H9 (cell line): ENCODE data around the gene DOK6. TPM values are rescaled to one million over a fixed set of nuclear protein-coding genes. Genes with fewer than 3 reads are reported as not detected.

Source experiments
- DNase-seq: peaks from one replicate; pipeline ENCODE4 v3.0.0-alpha.2; 2017
- H2AFZ ChIP-seq: one replicate; pipeline ENCODE4 v1.6.1; 2013; ENCODE audit warnings: mild to moderate bottlenecking, low read length, control low read depth, moderate library complexity
- H2AK5ac ChIP-seq: 2 replicates; pipeline ENCODE4 v1.6.1; 2013; ENCODE audit warnings: low read length, control low read depth, mixed read lengths; ENCODE audit not compliant: insufficient read length
- H2BK120ac ChIP-seq: one replicate; pipeline ENCODE4 v1.6.1; 2013; ENCODE audit warnings: low read depth, mild to moderate bottlenecking, low read length, control low read depth, inconsistent platforms; ENCODE audit not compliant: poor library complexity, severe bottlenecking
- H2BK12ac ChIP-seq: 2 replicates; pipeline ENCODE4 v1.6.1; 2013; ENCODE audit warnings: low read length, control low read depth, mixed read lengths, low read depth; ENCODE audit not compliant: insufficient read length
- H2BK15ac ChIP-seq: 2 replicates; pipeline ENCODE4 v1.6.1; 2013; ENCODE audit warnings: low read depth, low read length, control low read depth
- H2BK20ac ChIP-seq: one replicate; pipeline ENCODE4 v1.6.1; 2013; ENCODE audit warnings: low read depth, mild to moderate bottlenecking, low read length, control low read depth, inconsistent platforms; ENCODE audit not compliant: poor library complexity, severe bottlenecking
- H2BK5ac ChIP-seq: 2 replicates; pipeline ENCODE4 v1.6.1; 2013; ENCODE audit warnings: low read length, control low read depth, mixed read lengths; ENCODE audit not compliant: insufficient read length
- H3K14ac ChIP-seq: 2 replicates; pipeline ENCODE4 v1.6.1; 2013; ENCODE audit warnings: low read length, control low read depth; ENCODE audit not compliant: insufficient read depth
- H3K18ac ChIP-seq: 2 replicates; pipeline ENCODE4 v1.6.1; 2013; ENCODE audit warnings: low read depth, mild to moderate bottlenecking, mixed read lengths, low read length, control low read depth; ENCODE audit not compliant: insufficient read length
- H3K23ac ChIP-seq: 2 replicates; pipeline ENCODE4 v1.6.1; 2013; ENCODE audit warnings: low read length, control low read depth, mixed read lengths, low read depth; ENCODE audit not compliant: insufficient read length
- H3K23me2 ChIP-seq: 2 replicates; pipeline ENCODE4 v1.6.1; 2013; ENCODE audit warnings: low read depth, mild to moderate bottlenecking, mixed read lengths, low read length, control low read depth; ENCODE audit not compliant: insufficient read length, poor library complexity, severe bottlenecking
- H3K27ac ChIP-seq: 2 replicates; pipeline ENCODE4 v1.5.1; 2013; ENCODE audit warnings: low read length, control low read depth, mixed read lengths, low read depth; ENCODE audit not compliant: insufficient read length
- H3K27me3 ChIP-seq: 2 replicates; pipeline ENCODE4 v1.6.1; 2013; ENCODE audit warnings: low read length, control low read depth, inconsistent platforms; ENCODE audit not compliant: insufficient read depth
- H3K4ac ChIP-seq: 2 replicates; pipeline ENCODE4 v1.6.1; 2013; ENCODE audit warnings: low read depth, mild to moderate bottlenecking, control low read depth, inconsistent platforms, low read length, moderate library complexity
- H3K4me1 ChIP-seq: 2 replicates; pipeline ENCODE4 v1.6.1; 2013; ENCODE audit warnings: low read length, control low read depth, inconsistent platforms; ENCODE audit not compliant: insufficient read depth
- H3K4me2 ChIP-seq: 2 replicates; pipeline ENCODE4 v1.6.1; 2013; ENCODE audit warnings: low read length, control low read depth, mixed read lengths; ENCODE audit not compliant: insufficient read length, insufficient read depth
- H3K56ac ChIP-seq: 2 replicates; pipeline ENCODE4 v1.6.1; 2013; ENCODE audit warnings: low read depth, mild to moderate bottlenecking, mixed read lengths, low read length, control low read depth; ENCODE audit not compliant: insufficient read length
- H3K79me1 ChIP-seq: 2 replicates; pipeline ENCODE4 v1.6.1; 2013; ENCODE audit warnings: low read depth, mild to moderate bottlenecking, moderate library complexity, low read length, control low read depth, inconsistent platforms; ENCODE audit not compliant: insufficient read depth, poor library complexity, severe bottlenecking
- H3K79me2 ChIP-seq: 2 replicates; pipeline ENCODE4 v1.6.1; 2013; ENCODE audit warnings: low read length, control low read depth, inconsistent platforms; ENCODE audit not compliant: insufficient read depth
- H3K9ac ChIP-seq: 2 replicates; pipeline ENCODE4 v1.6.1; 2013; ENCODE audit warnings: low read length, control low read depth, mixed read lengths; ENCODE audit not compliant: insufficient read length; ENCODE audit errors: extremely low read depth
- H3K9me3 ChIP-seq: one replicate; pipeline ENCODE4 v1.6.1; 2013; ENCODE audit warnings: low read depth, low read length, inconsistent platforms; ENCODE audit not compliant: control insufficient read depth
- H3T11ph ChIP-seq: one replicate; pipeline ENCODE4 v1.6.1; 2013; ENCODE audit warnings: mild to moderate bottlenecking, low read length, control low read depth, inconsistent platforms
- H4K20me1 ChIP-seq: one replicate; pipeline ENCODE4 v1.6.1; 2013; ENCODE audit not compliant: control insufficient read depth, insufficient read length, insufficient read depth
- H4K5ac ChIP-seq: 2 replicates; pipeline ENCODE4 v1.6.1; 2013; ENCODE audit warnings: low read depth, mild to moderate bottlenecking, mixed read lengths, low read length, control low read depth; ENCODE audit not compliant: insufficient read length
- H4K8ac ChIP-seq: replicated peaks from 2 replicates; pipeline ENCODE4 v1.6.1; 2013; ENCODE audit warnings: low read length, control low read depth, mixed read lengths, low read depth; ENCODE audit not compliant: insufficient read length
- H4K91ac ChIP-seq: 2 replicates; pipeline ENCODE4 v1.6.1; 2013; ENCODE audit warnings: low read depth, mild to moderate bottlenecking, moderate library complexity, mixed read lengths, low read length, control low read depth; ENCODE audit not compliant: insufficient read length
- H3K27ac Mint-ChIP-seq, 3 experiments: 2 replicates in 2 of 3; 3 replicates in 1 of 3; pipeline ENCODE4 v1.8.0; 2020 to 2021; ENCODE audit warnings: mixed read lengths in 3 of 3, mild to moderate bottlenecking in 1 of 3, moderate library complexity in 1 of 3
- H3K27me3 Mint-ChIP-seq: 2 replicates; pipeline ENCODE4 v1.8.0; 2021; ENCODE audit warnings: low read depth, mild to moderate bottlenecking, moderate library complexity, mixed read lengths
- H3K36me3 Mint-ChIP-seq, 3 experiments: 2 replicates in 2 of 3; 3 replicates in 1 of 3; pipeline ENCODE4 v1.8.0; 2020 to 2021; ENCODE audit warnings: low read depth in 3 of 3, mixed read lengths in 3 of 3; ENCODE audit not compliant: insufficient read depth in 1 of 3
- H3K4me1 Mint-ChIP-seq, 2 experiments: 2 replicates each; pipeline ENCODE4 v1.8.0; 2020; ENCODE audit warnings: mixed read lengths in 2 of 2
- H3K4me3 Mint-ChIP-seq, 2 experiments: 2 replicates in 1 of 2; 3 replicates in 1 of 2; pipeline ENCODE4 v1.8.0; 2020 to 2021; ENCODE audit warnings: mild to moderate bottlenecking in 2 of 2, mixed read lengths in 2 of 2, moderate library complexity in 1 of 2
- H3K9me3 Mint-ChIP-seq, 2 experiments: 2 replicates in 1 of 2; 3 replicates in 1 of 2; pipeline ENCODE4 v1.8.0; 2020; ENCODE audit warnings: mild to moderate bottlenecking in 2 of 2, mixed read lengths in 2 of 2, moderate library complexity in 1 of 2
- CTCF ChIP-seq: fragments of 200-600 bp; sonication (generic); conservative IDR thresholded peaks from 3 replicates; pipeline ENCODE4 v1.8.0; 2021; ENCODE audit warnings: antibody characterized with exemption, mild to moderate bottlenecking
- WGBS: extraction: QIAGEN DNeasy Blood & Tissue Kit; methylation state at CpG from one replicate; pipeline ENCODE4 v1.1.7; 2013; ENCODE audit warnings: missing lambda C conversion rate, low lambda C conversion rate, mixed read lengths; ENCODE audit not compliant: insufficient read length; ENCODE audit errors: extremely low coverage; 5-methylcytosine and 5-hydroxymethylcytosine counted together
- total RNA-seq: library from RNA; stranded (reverse); gene quantifications from 2 replicates; pipeline ENCODE4 v1.2.1, GENCODE V29; 2021

Gene DOK6
- total RNA-seq, 1 experiment from 2014 or later: 0.20 TPM

GRCh38 chr18:69705987-69706386 lies 305.3 kb downstream of the DOK6 start:
- no peak overlapping the region for H3K23ac ChIP-seq
- no peak for TF ChIP-seq CTCF
- peaks cover 3 to 18% of the 10 kb centered on the region in 2 experiments for H3K9me3 Mint-ChIP-seq
- peak; percentile 45 for DNase-seq
- no peak overlapping the region for H2BK15ac ChIP-seq
- H2BK120ac ChIP-seq: no peak overlapping the region
- no peak overlapping the region for H2AFZ ChIP-seq
- peaks cover 4% of the 10 kb centered on the region; the same call in 1 of the 2 replicates for H3K27me3 ChIP-seq
- no peak overlapping the region for H3K27ac ChIP-seq
- H3K79me1 ChIP-seq: no peaks in the 10 kb centered on the region
- no peaks in the 10 kb centered on the region for H3K23me2 ChIP-seq
- peaks cover 68% of the 10 kb centered on the region for H3K27me3 Mint-ChIP-seq
- no peaks in the 10 kb centered on the region for H3K79me2 ChIP-seq
- H3K36me3 Mint-ChIP-seq: peaks cover 0 to 18% (median 9%) of the 10 kb centered on the region in 3 experiments; a peak in 4 of 7 replicates
- H3K18ac ChIP-seq: no peak overlapping the region
- no peaks in the 10 kb centered on the region for H3K4me1 ChIP-seq
- peak overlapping the region in 2 of 3 experiments; percentile 8 to 51; a peak in 3 of 7 replicates for H3K27ac Mint-ChIP-seq
- H4K91ac ChIP-seq: no peak overlapping the region
- no peak overlapping the region for H2AK5ac ChIP-seq
- no peak overlapping the region for H4K5ac ChIP-seq
- no peaks in the 10 kb centered on the region for H3K9me3 ChIP-seq
- no peak overlapping the region for H3K56ac ChIP-seq
- H4K20me1 ChIP-seq: no peaks in the 10 kb centered on the region
- no peak overlapping the region for H3K4ac ChIP-seq
- no peak overlapping the region for H3K14ac ChIP-seq
- H3K9ac ChIP-seq: no peak overlapping the region
- H3K4me1 Mint-ChIP-seq: peaks cover 14 to 17% of the 10 kb centered on the region in 2 experiments
- H4K8ac ChIP-seq: no peak overlapping the region
- H3T11ph ChIP-seq: no peak overlapping the region
- H2BK20ac ChIP-seq: no peak overlapping the region
- no peak overlapping the region for H2BK5ac ChIP-seq
- peak overlapping the region; percentile 40 for H3K4me2 ChIP-seq
- no peak overlapping the region for H3K4me3 Mint-ChIP-seq
- no peak overlapping the region for H2BK12ac ChIP-seq
- no CpG with 5 or more reads among the region's 2 CpGs for WGBS
